WTC11 (cell line): ENCODE results near the gene NLGN4X. TPM values are rescaled to one million over a fixed set of nuclear protein-coding genes. Genes with fewer than 3 reads are reported as not detected.

Source experiments
- ATAC-seq: fragments of 200-7000 bp; cut with Tn5 transposase; 2 replicates; pipeline ENCODE4 v1.10.0; 2021; ENCODE audit warnings: mild to moderate bottlenecking, moderate library complexity
- CTCF ChIA-PET: fragments of 300-600 bp; sonication (Branson Sonifier 250); formaldehyde crosslinking; loops from one replicate; lab custom pipeline; 2021; ENCODE audit warnings: antibody characterized with exemption; lab: Charles Lee
- POLR2A ChIA-PET: fragments of 350-600 bp; sonication (Branson Sonifier 250); formaldehyde crosslinking; loops from one replicate; lab custom pipeline; 2021; ENCODE audit warnings: antibody characterized with exemption; lab: Charles Lee
- DNase-seq: peaks from one replicate; pipeline ENCODE4 v3.0.0; 2021; ENCODE audit warnings: low spot score
- H3K27ac Mint-ChIP-seq: 2 replicates; pipeline ENCODE4 v1.8.0; 2021; ENCODE audit warnings: mixed read lengths
- H3K27me3 Mint-ChIP-seq: 2 replicates; pipeline ENCODE4 v1.8.0; 2021; ENCODE audit warnings: low read depth, mild to moderate bottlenecking, moderate library complexity, mixed read lengths
- H3K36me3 Mint-ChIP-seq: 2 replicates; pipeline ENCODE4 v1.8.0; 2021; ENCODE audit warnings: mixed read lengths
- H3K4me1 Mint-ChIP-seq: 2 replicates; pipeline ENCODE4 v1.8.0; 2022; ENCODE audit warnings: mixed read lengths
- H3K4me3 Mint-ChIP-seq: 2 replicates; pipeline ENCODE4 v1.8.0; 2021; ENCODE audit warnings: mild to moderate bottlenecking, moderate library complexity, mixed read lengths
- H3K9me3 Mint-ChIP-seq: 2 replicates; pipeline ENCODE4 v1.8.0; 2021; ENCODE audit warnings: mixed read lengths
- CDX4 ChIP-seq: fragments of 250-450 bp; sonication (Bioruptor Pico); IDR thresholded peaks from 2 replicates; pipeline ENCODE4 v1.9.0; 2021; ENCODE audit warnings: moderate library complexity, mild to moderate bottlenecking, inconsistent platforms, borderline replicate concordance
- EMX1 ChIP-seq: fragments of 250-450 bp; sonication (Bioruptor Pico); IDR thresholded peaks from 2 replicates; pipeline ENCODE4 v1.8.0; 2021; ENCODE audit warnings: mild to moderate bottlenecking
- GABPB1 ChIP-seq: sonication (generic); formaldehyde crosslinking; IDR thresholded peaks from 2 replicates; pipeline ENCODE4 v1.8.1; 2023; ENCODE audit warnings: mild to moderate bottlenecking, missing genetic modification reagents
- IRF2 ChIP-seq: sonication (generic); formaldehyde crosslinking; IDR thresholded peaks from 2 replicates; pipeline ENCODE4 v1.8.0; 2022; ENCODE audit warnings: low read depth, missing genetic modification reagents, borderline replicate concordance
- NFYB ChIP-seq: sonication (generic); formaldehyde crosslinking; conservative IDR thresholded peaks from 2 replicates; pipeline ENCODE4 v1.8.0; 2022; ENCODE audit warnings: low read depth, missing genetic modification reagents
- PRDM15 ChIP-seq: sonication (generic); formaldehyde crosslinking; IDR thresholded peaks from 2 replicates; pipeline ENCODE4 v1.8.0; 2022; ENCODE audit warnings: missing genetic modification reagents
- PRRX2 ChIP-seq: fragments of 250-450 bp; sonication (Bioruptor Pico); IDR thresholded peaks from 2 replicates; pipeline ENCODE4 v1.8.0; 2021; ENCODE audit warnings: mild to moderate bottlenecking
- TEAD4 ChIP-seq: sonication (generic); formaldehyde crosslinking; IDR thresholded peaks from 2 replicates; pipeline ENCODE4 v1.8.0; 2022; ENCODE audit warnings: mild to moderate bottlenecking, missing genetic modification reagents
- USF2 ChIP-seq: sonication (generic); formaldehyde crosslinking; IDR thresholded peaks from 2 replicates; pipeline ENCODE4 v1.8.1; 2023; ENCODE audit warnings: mild to moderate bottlenecking, missing genetic modification reagents, moderate library complexity
- ZMAT4 ChIP-seq: fragments of 250-450 bp; sonication (Bioruptor Pico); IDR thresholded peaks from 2 replicates; pipeline ENCODE4 v1.9.0; 2021; ENCODE audit warnings: mild to moderate bottlenecking
- ZNF317 ChIP-seq: sonication (generic); formaldehyde crosslinking; IDR thresholded peaks from 2 replicates; pipeline ENCODE4 v1.8.1; 2023; ENCODE audit warnings: low read depth, mild to moderate bottlenecking, moderate library complexity, missing genetic modification reagents, borderline replicate concordance
- ZNF396 ChIP-seq: fragments of 250-450 bp; sonication (Bioruptor Pico); IDR thresholded peaks from 2 replicates; pipeline ENCODE4 v1.8.0; 2021; ENCODE audit warnings: mild to moderate bottlenecking, moderate library complexity, borderline replicate concordance
- total RNA-seq: library from RNA; stranded (reverse); gene quantifications from 3 replicates; pipeline ENCODE4 v1.2.3, GENCODE V29; 2021
- TF ChIP-seq, protein P1 (sequence below): sonication (generic); formaldehyde crosslinking; IDR thresholded peaks from 2 replicates; pipeline ENCODE4 v1.8.0; 2023; ENCODE audit warnings: missing genetic modification reagents
- TF ChIP-seq, protein P2 (sequence below): fragments of 250-450 bp; sonication (Bioruptor Pico); IDR thresholded peaks from 2 replicates; pipeline ENCODE4 v1.8.0; 2021; ENCODE audit warnings: mild to moderate bottlenecking
- TF ChIP-seq, protein P3 (sequence below): sonication (generic); formaldehyde crosslinking; IDR thresholded peaks from 2 replicates; pipeline ENCODE4 v1.8.1; 2023; ENCODE audit warnings: mild to moderate bottlenecking, missing genetic modification reagents

Gene NLGN4X
- total RNA-seq, 1 experiment from 2014 or later: 53.8 TPM

GRCh38 chrX:6024204-6024603 lies 204.5 kb downstream of the NLGN4X start:
- no peak for ATAC-seq
- POLR2A ChIA-PET: no interaction called here

More at GRCh38 chrX:6024204-6024603, 204.5 kb downstream of the NLGN4X start:
- H3K4me3 Mint-ChIP-seq: no peak overlapping the region
- no peaks in the 10 kb centered on the region for H3K9me3 Mint-ChIP-seq
- H3K4me1 Mint-ChIP-seq: peaks cover 77% of the 10 kb centered on the region
- TF ChIP-seq PRRX2 (no peak), TEAD4 (no peak), NFYB (CRISPR knock-in tag) (no peak), IRF2 (no peak), GABPB1 (CRISPR knock-in tag) (no peak), ZNF396 (no peak), ZMAT4 (CRISPR knock-in tag) (no peak), CDX4 (CRISPR knock-in tag) (no peak), USF2 (CRISPR knock-in tag) (no peak), PRDM15 (CRISPR knock-in tag) (no peak), ZNF317 (no peak), EMX1 (CRISPR knock-in tag) (no peak)
- TF ChIP-seq, protein P1, sequence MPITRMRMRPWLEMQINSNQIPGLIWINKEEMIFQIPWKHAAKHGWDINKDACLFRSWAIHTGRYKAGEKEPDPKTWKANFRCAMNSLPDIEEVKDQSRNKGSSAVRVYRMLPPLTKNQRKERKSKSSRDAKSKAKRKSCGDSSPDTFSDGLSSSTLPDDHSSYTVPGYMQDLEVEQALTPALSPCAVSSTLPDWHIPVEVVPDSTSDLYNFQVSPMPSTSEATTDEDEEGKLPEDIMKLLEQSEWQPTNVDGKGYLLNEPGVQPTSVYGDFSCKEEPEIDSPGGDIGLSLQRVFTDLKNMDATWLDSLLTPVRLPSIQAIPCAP: no peak
- TF ChIP-seq, protein P2, sequence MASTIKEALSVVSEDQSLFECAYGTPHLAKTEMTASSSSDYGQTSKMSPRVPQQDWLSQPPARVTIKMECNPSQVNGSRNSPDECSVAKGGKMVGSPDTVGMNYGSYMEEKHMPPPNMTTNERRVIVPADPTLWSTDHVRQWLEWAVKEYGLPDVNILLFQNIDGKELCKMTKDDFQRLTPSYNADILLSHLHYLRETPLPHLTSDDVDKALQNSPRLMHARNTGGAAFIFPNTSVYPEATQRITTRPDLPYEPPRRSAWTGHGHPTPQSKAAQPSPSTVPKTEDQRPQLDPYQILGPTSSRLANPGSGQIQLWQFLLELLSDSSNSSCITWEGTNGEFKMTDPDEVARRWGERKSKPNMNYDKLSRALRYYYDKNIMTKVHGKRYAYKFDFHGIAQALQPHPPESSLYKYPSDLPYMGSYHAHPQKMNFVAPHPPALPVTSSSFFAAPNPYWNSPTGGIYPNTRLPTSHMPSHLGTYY: no peak
- TF ChIP-seq, protein P3, sequence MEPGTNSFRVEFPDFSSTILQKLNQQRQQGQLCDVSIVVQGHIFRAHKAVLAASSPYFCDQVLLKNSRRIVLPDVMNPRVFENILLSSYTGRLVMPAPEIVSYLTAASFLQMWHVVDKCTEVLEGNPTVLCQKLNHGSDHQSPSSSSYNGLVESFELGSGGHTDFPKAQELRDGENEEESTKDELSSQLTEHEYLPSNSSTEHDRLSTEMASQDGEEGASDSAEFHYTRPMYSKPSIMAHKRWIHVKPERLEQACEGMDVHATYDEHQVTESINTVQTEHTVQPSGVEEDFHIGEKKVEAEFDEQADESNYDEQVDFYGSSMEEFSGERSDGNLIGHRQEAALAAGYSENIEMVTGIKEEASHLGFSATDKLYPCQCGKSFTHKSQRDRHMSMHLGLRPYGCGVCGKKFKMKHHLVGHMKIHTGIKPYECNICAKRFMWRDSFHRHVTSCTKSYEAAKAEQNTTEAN (CRISPR knock-in tag): no peak
- TF ChIP-seq, all 79 proteins: peak for 0
- peak overlapping the region; percentile 20; the same call in 1 of the 2 replicates for H3K27ac Mint-ChIP-seq
- CTCF ChIA-PET: no interaction called here
- no peaks in the 10 kb centered on the region for H3K27me3 Mint-ChIP-seq
- no peak for DNase-seq
- peaks cover 9% of the 10 kb centered on the region; the same call in 1 of the 2 replicates for H3K36me3 Mint-ChIP-seq
